GM12874 (cell line): Measurements from ENCODE around the gene IDH3G.

ENCODE experiments used
- CTCF ChIP-seq: IDR thresholded peaks from 2 replicates; pipeline ENCODE4 v1.5.1; 2011; ENCODE audit warnings: low read depth, mild to moderate bottlenecking, control low read depth, low read length, moderate library complexity; ENCODE audit not compliant: insufficient read depth

The IDH3G gene

GRCh38 chrX:153777261-153778090 lies 16.7 kb downstream of the IDH3G start:
- no peak for TF ChIP-seq CTCF

- no peak for TF ChIP-seq CTCF
Measured at GRCh38 chrX:153776611-153777045, 17.5 kb downstream of the IDH3G start.

GRCh38 chrX:153776120-153776599 lies 18.0 kb downstream of the IDH3G start:
- TF ChIP-seq CTCF = no peak

GRCh38 chrX:153775293-153776119 lies 18.7 kb downstream of the IDH3G start:
- no peak for TF ChIP-seq CTCF

- TF ChIP-seq CTCF = no peak
Measured at GRCh38 chrX:153774576-153775292, 19.4 kb downstream of the IDH3G start.

GRCh38 chrX:153773741-153774575 lies 20.2 kb downstream of the IDH3G start:
- no peak for TF ChIP-seq CTCF
